Epithelial cell of esophagus (primary cell): ENCODE results near the gene RASSF1.

Experiments used
- DNase-seq: peaks from one replicate; pipeline ENCODE4 v3.0.0; 2010; ENCODE audit warnings: low read depth
- H3K4me3 ChIP-seq: 2 replicates; pipeline ENCODE4 v1.5.1; 2011; ENCODE audit warnings: mild to moderate bottlenecking, low read length, control low read depth
- CTCF ChIP-seq: IDR thresholded peaks from 2 replicates; pipeline ENCODE4 v1.5.1; 2011; ENCODE audit warnings: low read depth, mild to moderate bottlenecking, low read length, control low read depth, inconsistent platforms; ENCODE audit not compliant: insufficient read depth; ENCODE audit errors: missing control alignments

RASSF1 gene

GRCh38 chr3:50299929-50300680, 40.5 kb downstream of the RASSF1 start:
- DNase-seq: peak; percentile 92
- TF ChIP-seq CTCF: no peak
- H3K4me3 ChIP-seq: peak overlapping the region; percentile 39

- no peak for DNase-seq
- no peak for TF ChIP-seq CTCF
- H3K4me3 ChIP-seq: peak overlapping the region; percentile 39
These were observed 41.1 kb downstream of the RASSF1 start for GRCh38 chr3:50299638-50299928.

- peak within 1 kb of the TSS; percentile 92 for H3K4me3 ChIP-seq
- peak; percentile 30 for TF ChIP-seq CTCF
- DNase-seq: peak; percentile 100
These were observed 41.6 kb downstream of the RASSF1 start, which contains the start of the genes HYAL3 and NAA80 for GRCh38 chr3:50298836-50299637. Gene HYAL3, minus strand, starts transcription at chr3:50299405. Its CDS starts 3,803 bp downstream, at chr3:50295602. Gene NAA80, minus strand, starts transcription at chr3:50299405. Its CDS starts 1,942 bp downstream, at chr3:50297463.

- DNase-seq: no peak
- TF ChIP-seq CTCF: peak; percentile 38
- H3K4me3 ChIP-seq: peak overlapping the region; percentile 92
These were observed 42.5 kb downstream of the RASSF1 start for GRCh38 chr3:50297896-50298725.

- no peak overlapping the region for H3K4me3 ChIP-seq
- no peak for TF ChIP-seq CTCF
- DNase-seq: no peak
These were observed 43.3 kb downstream of the RASSF1 start for GRCh38 chr3:50297384-50297775.

GRCh38 chr3:50296721-50297383, 43.8 kb downstream of the RASSF1 start:
- H3K4me3 ChIP-seq: no peak overlapping the region
- DNase-seq: no peak
- TF ChIP-seq CTCF: no peak
